Suppressor macrophage treated with lipopolysaccharide for 4 hours (primary cell): Measurements from ENCODE around the gene CHST2.

Experiments used
- DNase-seq: peaks from one replicate; pipeline ENCODE4 v3.0.0-alpha.2; 2020

CHST2 gene

GRCh38 chr3:143137435-143138036, 18.0 kb downstream of the CHST2 start:
- no peak for DNase-seq

- DNase-seq, result no peak
Measured at GRCh38 chr3:143138953-143139352, 19.4 kb downstream of the CHST2 start.

- DNase-seq, result no peak
Measured at GRCh38 chr3:143139762-143140161, 20.2 kb downstream of the CHST2 start.

- no peak for DNase-seq
Measured at GRCh38 chr3:143140550-143140949, 21.0 kb downstream of the CHST2 start.

- DNase-seq, result no peak
Measured at GRCh38 chr3:143142354-143142753, 22.8 kb downstream of the CHST2 start.

GRCh38 chr3:143145906-143146305, 26.3 kb downstream of the CHST2 start:
- DNase-seq, result no peak

GRCh38 chr3:143146486-143147274, 27.1 kb downstream of the CHST2 start:
- DNase-seq, result no peak

GRCh38 chr3:143147707-143148106, 28.1 kb downstream of the CHST2 start:
- DNase-seq, result peak; percentile 62

GRCh38 chr3:143150071-143150470, 30.5 kb downstream of the CHST2 start:
- no peak for DNase-seq

- DNase-seq, result no peak
Measured at GRCh38 chr3:143151004-143151731, 31.6 kb downstream of the CHST2 start.

GRCh38 chr3:143152043-143152442, 32.5 kb downstream of the CHST2 start:
- DNase-seq, result no peak

GRCh38 chr3:143155756-143156155, 36.2 kb downstream of the CHST2 start:
- DNase-seq, result no peak

GRCh38 chr3:143158014-143158988, 38.7 kb downstream of the CHST2 start:
- peak; percentile 88 for DNase-seq

GRCh38 chr3:143160437-143160836, 40.9 kb downstream of the CHST2 start:
- no peak for DNase-seq

- no peak for DNase-seq
Measured at GRCh38 chr3:143163562-143164100, 44.1 kb downstream of the CHST2 start.

- DNase-seq, result no peak
Measured at GRCh38 chr3:143165211-143165610, 45.6 kb downstream of the CHST2 start.

- DNase-seq, result peak; percentile 88
Measured at GRCh38 chr3:143165612-143166285, 46.2 kb downstream of the CHST2 start.

GRCh38 chr3:143166376-143166775, 46.8 kb downstream of the CHST2 start:
- no peak for DNase-seq

GRCh38 chr3:143167969-143168854, 48.6 kb downstream of the CHST2 start:
- no peak for DNase-seq

GRCh38 chr3:143168855-143169192, 49.3 kb downstream of the CHST2 start:
- no peak for DNase-seq

- no peak for DNase-seq
Measured at GRCh38 chr3:143170074-143170473, 50.5 kb downstream of the CHST2 start.
